MM.1S (cell line): ENCODE measurements around the gene SYT1.

Experiments
- CTCF ChIP-seq: fragments of 300-600 bp; sonication (generic); IDR thresholded peaks from 2 replicates; pipeline ENCODE4 v1.5.1; 2016; ENCODE audit warnings: antibody characterized with exemption, low read length, mixed read lengths
- EZH2 ChIP-seq: fragments of 300-600 bp; sonication (generic); optimal IDR thresholded peaks from 2 replicates; pipeline ENCODE3; 2017; ENCODE audit warnings: low read depth, mild to moderate bottlenecking, antibody characterized with exemption, low read length, mixed read lengths

GRCh38 chr12:79086541-79087296 lies 222.1 kb downstream of the SYT1 start:
- TF ChIP-seq CTCF (no peak), EZH2 (no peak)
